HL-60/S4 treated with phorbol 12-myristate 13-acetate at 8.2 ng/mL for 4 days and 3 days (cell line): ENCODE measurements around the gene RPGRIP1L.

Experiments
- in situ Hi-C: fragments of 300-500 bp; cut with MboI; formaldehyde crosslinking; loops from 2 replicates; pipeline ENCODE4 v1.15.0; 2022; ENCODE audit warnings: low sequenced_read_pairs

The RPGRIP1L gene

DNA sequence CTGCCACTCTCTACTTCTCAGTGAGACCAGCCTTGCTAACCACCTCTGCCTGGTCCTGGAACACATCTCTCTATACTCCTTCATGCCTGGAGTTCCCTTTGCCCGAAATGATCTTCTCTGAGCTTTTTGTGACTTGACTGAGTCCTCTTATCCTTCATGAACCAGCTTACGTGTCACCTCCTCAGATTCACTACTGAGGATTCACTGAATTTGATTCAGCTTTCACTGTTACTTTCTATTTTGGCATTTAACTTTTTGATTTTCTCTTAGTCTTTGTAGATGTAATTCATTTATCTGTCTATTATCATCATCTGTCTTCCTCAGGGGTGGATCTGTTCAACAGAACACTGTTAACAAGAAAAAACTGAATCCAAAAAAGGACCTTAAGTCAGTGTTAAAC is 95.6 kb downstream of the RPGRIP1L start:
- in situ Hi-C loops, result no loop called here

GRCh38 chr16:53605831-53606400 is 97.7 kb downstream of the RPGRIP1L start:
- in situ Hi-C loops, result no loop called here

GRCh38 chr16:53605356-53605755 is 98.3 kb downstream of the RPGRIP1L start:
- in situ Hi-C loops, result no loop called here

DNA sequence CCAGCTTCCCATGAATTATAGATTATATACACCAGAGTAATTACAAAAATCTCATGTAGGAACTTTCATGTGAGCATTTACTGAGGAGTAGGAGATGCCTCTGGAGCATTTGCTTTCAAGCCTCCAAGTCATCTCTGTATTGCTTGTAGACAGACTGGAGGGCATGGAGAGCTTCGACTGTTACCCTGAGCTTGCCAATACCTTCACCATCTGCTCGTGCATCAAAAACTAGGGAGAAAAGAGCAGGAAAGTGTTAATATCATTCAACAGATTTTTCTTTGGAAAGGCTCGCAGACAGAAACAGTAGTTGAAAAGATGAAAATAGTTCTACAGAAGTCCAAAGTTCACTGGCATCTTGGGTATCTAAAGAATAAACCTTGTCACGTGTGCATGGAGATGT is 101.7 kb downstream of the RPGRIP1L start:
- in situ Hi-C loops, result no loop called here

DNA sequence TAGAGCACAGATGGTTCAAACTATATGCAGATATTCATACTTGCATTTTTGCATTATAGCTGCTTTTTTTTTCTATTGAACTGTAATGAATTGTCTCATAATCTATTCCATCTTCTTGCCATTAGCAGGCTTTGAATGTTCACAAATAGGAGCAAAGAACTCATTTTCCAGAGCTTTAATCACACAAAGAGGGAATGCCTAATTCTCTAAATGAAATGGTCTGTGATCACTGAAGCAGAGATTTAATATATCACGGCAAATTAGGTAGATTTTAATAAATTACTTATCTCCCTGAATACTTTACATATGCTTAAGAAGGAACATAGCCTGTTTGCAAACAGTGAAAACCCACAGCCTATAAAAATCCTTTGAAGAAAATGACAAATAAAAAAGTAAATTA is 103.0 kb downstream of the RPGRIP1L start:
- in situ Hi-C loops, result no loop called here

DNA sequence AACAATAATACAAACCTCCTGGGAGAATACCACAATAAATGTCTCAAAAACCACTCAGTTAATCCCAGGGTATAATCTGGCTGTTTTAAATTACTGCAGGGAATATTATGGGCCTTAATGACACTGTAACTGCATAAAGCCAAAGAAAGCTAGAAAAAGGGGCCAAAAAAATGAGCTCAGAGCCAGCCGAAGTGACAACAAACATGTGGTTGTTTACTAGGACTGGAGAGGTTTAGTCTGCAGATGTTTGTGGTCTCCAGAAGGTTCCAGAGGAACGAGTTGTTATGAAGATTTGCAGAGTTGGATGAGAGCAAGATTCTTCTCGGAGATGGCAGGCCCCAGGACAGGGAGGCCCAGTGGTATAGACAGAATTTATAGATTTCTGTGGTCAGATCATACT is 103.5 kb downstream of the RPGRIP1L start:
- in situ Hi-C loops, result no loop called here

DNA sequence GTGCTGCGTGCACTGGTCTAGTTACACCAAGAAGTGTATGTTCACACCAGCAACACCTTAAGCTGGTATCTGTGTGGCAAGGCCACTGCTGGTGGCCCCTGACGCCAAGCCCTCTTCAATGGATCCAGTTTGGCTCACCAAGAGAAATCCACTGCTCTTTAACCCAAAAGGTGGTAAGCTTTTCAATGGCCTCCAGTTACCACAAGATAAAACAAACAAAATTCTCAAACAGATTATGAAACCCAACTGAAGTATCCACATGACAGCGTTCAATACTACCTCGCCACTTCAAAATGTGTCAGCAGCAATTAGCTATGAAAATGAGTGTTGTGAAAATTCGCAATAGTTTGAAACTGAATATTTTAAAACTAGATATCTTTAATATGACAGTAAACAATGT is 104.1 kb downstream of the RPGRIP1L start:
- in situ Hi-C loops, result no loop called here

DNA sequence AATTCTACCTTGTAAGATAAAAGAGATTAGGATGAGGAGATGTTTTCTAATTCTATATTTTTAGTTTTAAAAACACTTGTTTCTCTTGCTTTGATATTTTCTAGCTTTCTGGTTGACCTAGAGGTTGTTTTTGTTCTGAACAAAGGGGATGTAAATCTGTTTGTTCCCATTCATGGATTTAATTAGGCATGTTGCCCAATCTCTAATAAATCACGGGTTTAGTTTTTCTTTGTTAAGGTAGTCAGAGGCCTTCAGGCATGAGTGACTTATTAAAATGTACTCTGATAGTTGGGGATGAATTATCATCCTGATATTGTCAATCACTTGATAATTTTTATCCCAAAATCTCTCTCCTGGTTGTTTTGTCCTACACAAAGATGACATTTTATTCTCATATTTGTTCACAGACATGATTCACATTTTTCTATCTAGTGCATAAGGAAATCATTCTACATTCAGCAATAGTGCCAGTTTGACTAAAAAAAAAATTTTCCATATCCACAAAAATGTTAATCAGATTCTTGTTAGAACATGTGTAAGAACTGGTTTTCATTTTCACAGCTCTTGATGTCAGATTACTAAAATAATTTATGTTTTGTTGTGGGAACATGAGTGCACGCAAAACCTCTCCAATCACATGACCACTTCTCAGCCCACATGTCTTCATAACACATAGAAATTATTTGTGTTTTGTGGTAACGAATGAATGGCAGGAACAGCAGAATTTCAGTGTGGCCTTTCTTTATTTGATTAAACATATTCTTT is 105.0 kb downstream of the RPGRIP1L start:
- in situ Hi-C loops, result no loop called here

DNA sequence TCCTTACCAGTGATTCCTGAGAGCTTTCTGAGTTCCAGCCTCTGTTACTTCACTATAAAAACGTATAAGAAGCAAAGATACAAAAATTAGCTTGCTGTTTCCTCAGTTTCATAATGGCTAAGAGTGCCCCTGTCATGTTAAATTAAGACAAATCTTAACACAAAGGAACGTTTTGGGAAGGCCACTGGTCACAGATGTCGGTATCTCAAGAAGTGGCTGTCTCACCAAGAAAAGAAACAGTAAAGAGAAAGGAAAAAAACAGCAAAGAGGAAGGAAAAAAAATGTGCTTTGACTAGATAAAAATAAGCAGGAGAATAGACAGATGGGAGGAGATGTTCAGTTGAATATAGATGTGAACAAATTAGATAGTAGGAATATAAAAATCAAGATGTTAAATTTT is 105.9 kb downstream of the RPGRIP1L start:
- in situ Hi-C loops, result no loop called here

- in situ Hi-C loops, result no loop called here
Observed at GRCh38 chr16:53588081-53588648, 115.5 kb downstream of the RPGRIP1L start.

DNA sequence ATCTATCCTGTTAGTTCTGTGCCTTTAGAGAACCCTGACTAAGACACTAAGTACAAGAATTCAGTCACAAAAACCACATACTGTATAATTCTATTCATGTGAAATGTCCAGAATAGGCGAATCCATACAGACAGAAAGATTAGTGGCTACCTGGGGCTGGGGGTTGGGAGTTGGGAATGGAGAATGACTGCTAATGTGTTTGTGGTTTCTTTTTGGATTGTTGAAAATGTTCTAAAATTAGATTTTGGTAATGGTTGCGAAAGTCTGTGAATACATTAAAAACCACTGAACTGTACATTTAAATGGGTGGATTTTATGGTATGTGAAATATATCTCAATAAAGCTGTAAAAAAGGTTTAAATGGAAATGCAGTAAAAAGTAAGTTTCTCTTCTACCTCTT is 120.3 kb downstream of the RPGRIP1L start:
- in situ Hi-C loops, result no loop called here

DNA sequence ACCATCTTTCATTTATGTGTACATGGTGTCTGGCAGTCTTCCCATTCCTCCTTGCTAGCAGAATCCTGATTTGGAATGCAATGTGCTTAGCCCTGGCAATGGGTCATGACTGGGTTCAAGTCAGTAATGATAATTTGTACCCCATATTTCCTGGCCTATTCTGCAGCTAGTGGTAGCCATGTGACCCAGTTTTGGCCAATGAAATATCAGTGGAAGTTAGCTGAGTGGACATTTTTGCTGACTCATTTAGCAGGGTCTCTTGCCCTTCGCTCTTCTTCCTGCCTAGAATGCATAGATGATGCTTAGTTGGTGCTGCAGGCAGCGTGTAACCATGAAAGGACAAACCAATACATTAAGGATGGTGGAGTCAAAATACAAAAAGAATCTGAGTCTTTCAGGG is 121.9 kb downstream of the RPGRIP1L start:
- in situ Hi-C loops, result no loop called here

DNA sequence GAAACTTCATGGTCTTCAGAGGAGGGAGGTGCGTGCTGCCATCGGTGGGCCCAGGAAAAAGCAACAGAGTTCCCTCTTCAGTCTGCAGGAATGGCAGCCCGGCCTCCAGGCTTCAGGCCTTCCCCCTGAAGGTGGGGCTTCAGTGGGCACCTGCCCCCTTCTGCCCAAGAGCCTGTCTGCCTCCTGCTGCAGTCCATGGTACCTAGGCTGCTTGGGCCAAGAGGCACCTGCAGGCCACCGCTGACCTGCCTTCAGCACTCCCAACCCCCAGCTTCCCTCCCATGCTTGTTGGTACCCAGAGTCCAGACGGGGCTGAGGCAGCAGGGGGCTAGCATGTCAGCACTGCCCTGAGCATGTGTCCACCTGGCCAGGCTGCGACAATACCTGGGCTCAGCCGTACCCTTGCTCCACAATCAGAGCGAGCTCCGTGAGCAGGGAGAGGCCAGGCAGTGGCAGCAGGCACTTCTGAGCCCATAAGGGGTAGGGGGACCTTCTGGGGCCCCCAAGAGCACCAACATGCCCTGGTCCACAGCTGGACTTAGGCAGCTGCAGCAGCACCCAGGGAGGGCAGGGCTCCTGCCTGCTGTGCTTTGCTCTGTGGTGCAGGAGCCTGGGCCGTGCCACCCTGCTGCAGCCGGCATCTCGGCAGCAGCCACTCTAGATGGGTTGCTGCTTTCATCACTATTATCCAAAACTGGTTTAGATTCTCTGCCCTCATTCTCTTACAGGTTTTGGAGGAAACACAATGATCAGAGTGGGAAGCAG is 123.4 kb downstream of the RPGRIP1L start:
- in situ Hi-C loops, result no loop called here

DNA sequence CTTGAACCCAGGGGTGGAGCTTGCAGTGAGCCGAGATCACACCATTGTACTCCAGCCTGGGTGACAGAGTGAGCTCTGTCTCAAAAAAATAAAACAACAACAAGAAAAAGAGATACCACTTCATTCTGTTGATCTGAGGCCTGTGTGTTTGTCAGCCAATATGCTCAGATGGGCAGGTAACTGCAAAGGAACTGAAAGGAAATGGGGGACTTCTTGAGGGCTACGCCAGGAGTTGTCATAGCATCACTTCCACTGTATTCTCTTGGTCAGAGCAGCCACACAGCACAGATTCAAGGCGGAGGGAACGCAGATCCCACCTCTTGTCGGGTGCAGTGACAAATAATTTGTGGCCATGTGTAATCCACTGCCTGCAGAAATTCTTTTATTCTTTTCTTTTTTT is 126.8 kb downstream of the RPGRIP1L start:
- in situ Hi-C loops, result no loop called here

DNA sequence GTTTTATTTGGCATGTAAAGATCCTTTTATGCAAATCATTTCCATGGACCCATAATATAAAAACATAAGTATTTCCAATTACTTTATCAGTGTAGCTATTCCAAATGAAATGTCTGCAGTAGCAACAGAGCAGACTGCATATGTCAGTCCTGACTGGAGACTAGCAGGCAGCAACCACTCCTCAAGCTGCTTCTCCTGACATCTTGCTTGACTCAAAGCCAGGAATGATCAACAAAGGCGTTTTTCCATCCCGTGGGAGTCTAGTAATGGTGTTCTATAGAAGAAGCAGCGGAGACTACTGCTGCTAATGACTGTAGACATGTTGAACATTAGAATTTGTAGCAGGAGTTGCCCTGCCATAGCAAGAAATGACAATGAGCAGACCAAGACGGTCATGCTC is 127.4 kb downstream of the RPGRIP1L start:
- in situ Hi-C loops, result no loop called here

DNA sequence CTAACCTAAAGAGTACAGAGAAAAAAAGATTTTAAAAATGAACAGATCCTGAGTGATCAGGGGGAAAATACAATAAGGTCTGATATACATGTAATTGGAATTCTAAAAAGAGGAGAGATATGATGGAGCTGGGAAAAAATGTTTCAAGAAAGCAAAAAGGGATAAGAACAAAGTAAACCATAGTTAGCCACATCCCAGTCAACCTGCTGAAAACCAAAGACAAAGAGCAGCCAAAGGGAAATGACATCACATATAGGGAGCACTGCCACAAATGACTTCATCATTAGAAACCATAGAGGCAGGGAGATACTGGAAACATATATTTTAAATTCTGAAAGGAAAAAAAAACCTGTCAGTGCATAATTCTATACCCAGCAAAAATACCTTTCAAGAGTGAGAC is 131.9 kb downstream of the RPGRIP1L start:
- in situ Hi-C loops, result no loop called here

GRCh38 chr16:53566552-53567245 is 137.0 kb downstream of the RPGRIP1L start:
- in situ Hi-C loops, result no loop called here

GRCh38 chr16:53565296-53565863 is 138.3 kb downstream of the RPGRIP1L start:
- in situ Hi-C loops, result no loop called here

GRCh38 chr16:53563426-53563825 is 140.2 kb downstream of the RPGRIP1L start:
- in situ Hi-C loops, result no loop called here

- in situ Hi-C loops, result no loop called here
Observed at GRCh38 chr16:53561101-53561888, 142.4 kb downstream of the RPGRIP1L start.
